ENCODE results near the gene ADGRF5.

DNA sequence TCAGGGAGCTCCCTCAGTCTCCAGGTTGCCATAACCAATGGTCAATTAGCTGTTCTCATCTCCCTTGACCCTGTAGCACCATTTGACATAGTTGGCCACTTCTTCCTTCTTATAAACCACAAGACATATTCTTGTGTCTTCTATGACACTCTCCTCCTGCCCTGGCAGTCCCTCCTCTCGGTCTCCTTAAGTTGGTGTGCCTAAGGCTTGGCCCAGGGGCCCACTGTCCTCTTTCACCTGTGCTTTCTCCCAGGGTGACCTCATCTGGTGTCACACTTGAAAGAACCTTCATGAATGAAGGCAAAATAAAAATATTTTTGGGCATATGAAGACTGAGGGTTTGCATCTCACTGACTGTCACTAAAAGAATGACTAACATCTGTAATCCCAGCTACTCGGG is 9.7 kb upstream of the ADGRF5 start:
- TF ChIP-seq CTCF (IDR thresholded peaks at IDR 0.05) (no peak), POLR2A (IDR thresholded peaks at IDR 0.05) (no peak)

All from adrenal gland (tissue), 5 donors.